IMR-90 (cell line): Measurements from ENCODE around the gene TNNC1. TPM values are rescaled to one million over a fixed set of nuclear protein-coding genes. Genes with fewer than 3 reads are reported as not detected.

Experiments
- ATAC-seq: fragments of 200-7000 bp; cut with Tn5 transposase; 2 replicates; pipeline ENCODE4 v1.9.1; 2020; ENCODE audit warnings: low read depth, mild to moderate bottlenecking, moderate library complexity
- BruUV-seq: library from RNA; stranded (reverse); fragments of 400-500 nt; replicated peaks from 2 replicates; lab custom pipeline; 2021; lab: Mats Ljungman, UMichigan
- CTCF ChIA-PET: fragments of 300-600 bp; formaldehyde crosslinking; extraction: SDS; loops from one replicate; lab custom pipeline; 2021; ENCODE audit warnings: antibody characterized with exemption; lab: Yijun Ruan, JAX
- POLR2A ChIA-PET: fragments of 300-600 bp; sonication (Branson Sonifier 250); formaldehyde crosslinking; loops from one replicate; lab custom pipeline; 2022; ENCODE audit warnings: antibody characterized with exemption; ENCODE audit not compliant: unreplicated experiment; lab: Charles Lee
- DNase-seq: peaks from one replicate; pipeline ENCODE4 v3.0.0; 2013
- H2AFZ ChIP-seq: replicated peaks from 2 replicates; pipeline ENCODE3; 2013; ENCODE audit warnings: low read length, mild to moderate bottlenecking; ENCODE audit not compliant: poor library complexity
- H2AK5ac ChIP-seq: 2 replicates; pipeline ENCODE4 v1.6.1; 2013; ENCODE audit warnings: low read depth, low read length, inconsistent platforms
- H2AK9ac ChIP-seq: replicated peaks from 2 replicates; pipeline ENCODE3; 2013; ENCODE audit warnings: mild to moderate bottlenecking, low read depth, low read length, moderate library complexity; ENCODE audit not compliant: poor library complexity
- H2BK120ac ChIP-seq: 2 replicates; pipeline ENCODE4 v1.6.1; 2013; ENCODE audit warnings: low read depth, low read length, inconsistent platforms
- H2BK15ac ChIP-seq: 3 replicates; pipeline ENCODE4 v1.6.1; 2013; ENCODE audit warnings: low read depth, low read length, inconsistent platforms
- H2BK20ac ChIP-seq: 2 replicates; pipeline ENCODE4 v1.6.1; 2013; ENCODE audit warnings: low read depth, mild to moderate bottlenecking, inconsistent platforms, low read length, moderate library complexity
- H2BK5ac ChIP-seq: 2 replicates; pipeline ENCODE4 v1.6.1; 2013; ENCODE audit warnings: mild to moderate bottlenecking, low read depth, low read length, inconsistent platforms; ENCODE audit not compliant: poor library complexity, severe bottlenecking
- H3K14ac ChIP-seq: replicated peaks from 2 replicates; pipeline ENCODE4 v1.6.1; 2013; ENCODE audit warnings: low read depth, low read length, inconsistent platforms
- H3K18ac ChIP-seq: 2 replicates; pipeline ENCODE4 v1.6.1; 2013; ENCODE audit warnings: low read depth, low read length, control low read depth
- H3K23ac ChIP-seq: 2 replicates; pipeline ENCODE4 v1.6.1; 2013; ENCODE audit warnings: low read depth, low read length, inconsistent platforms
- H3K27ac ChIP-seq: 2 replicates; pipeline ENCODE4 v1.5.1; 2013; ENCODE audit warnings: mild to moderate bottlenecking, control low read depth, low read length; ENCODE audit not compliant: insufficient read depth
- H3K27me3 ChIP-seq: 2 replicates; pipeline ENCODE4 v1.6.1; 2013; ENCODE audit warnings: low read length; ENCODE audit not compliant: control insufficient read depth, insufficient read depth
- H3K36me3 ChIP-seq: 2 replicates; pipeline ENCODE4 v1.6.1; 2013; ENCODE audit warnings: low read length, mixed read lengths; ENCODE audit not compliant: control insufficient read depth, insufficient read depth
- H3K4ac ChIP-seq: 2 replicates; pipeline ENCODE4 v1.6.1; 2013; ENCODE audit warnings: low read depth, low read length, inconsistent platforms
- H3K4me1 ChIP-seq: 2 replicates; pipeline ENCODE4 v1.6.1; 2013; ENCODE audit warnings: low read length, mixed read lengths; ENCODE audit not compliant: control insufficient read depth, insufficient read depth
- H3K4me2 ChIP-seq: 2 replicates; pipeline ENCODE4 v1.6.1; 2013; ENCODE audit warnings: low read depth, mild to moderate bottlenecking, control low read depth, low read length, moderate library complexity
- H3K4me3 ChIP-seq: 2 replicates; pipeline ENCODE4 v1.5.1; 2013; ENCODE audit warnings: low read depth, mild to moderate bottlenecking, control low read depth, low read length, moderate library complexity; ENCODE audit not compliant: insufficient read depth
- H3K56ac ChIP-seq: 2 replicates; pipeline ENCODE4 v1.6.1; 2013; ENCODE audit warnings: low read length, inconsistent platforms; ENCODE audit not compliant: insufficient read depth; ENCODE audit errors: extremely low read depth
- H3K79me1 ChIP-seq, 2 experiments: 2 replicates each; pipeline ENCODE4 v1.6.1; 2013; ENCODE audit warnings: low read length in 2 of 2, inconsistent platforms in 1 of 2, low read depth in 1 of 2
- H3K9ac ChIP-seq: 2 replicates; pipeline ENCODE4 v1.6.1; 2013; ENCODE audit warnings: low read depth, low read length, control low read depth
- H3K9me1 ChIP-seq: 2 replicates; pipeline ENCODE4 v1.6.1; 2013; ENCODE audit warnings: low read length, inconsistent platforms; ENCODE audit not compliant: insufficient read depth
- H3K9me3 ChIP-seq: 2 replicates; pipeline ENCODE4 v1.6.1; 2013; ENCODE audit warnings: low read length; ENCODE audit not compliant: control insufficient read depth, insufficient read depth
- H4K20me1 ChIP-seq: 2 replicates; pipeline ENCODE4 v1.6.1; 2013; ENCODE audit warnings: low read length, inconsistent platforms; ENCODE audit not compliant: insufficient read depth
- H4K5ac ChIP-seq: 2 replicates; pipeline ENCODE4 v1.6.1; 2013; ENCODE audit warnings: mild to moderate bottlenecking, low read depth, low read length, control low read depth
- H4K8ac ChIP-seq, 2 experiments: 2 replicates each; pipeline ENCODE4 v1.6.1; 2013; ENCODE audit warnings: low read depth in 2 of 2, low read length in 2 of 2, control low read depth in 1 of 2, inconsistent platforms in 1 of 2
- H4K91ac ChIP-seq: 2 replicates; pipeline ENCODE4 v1.6.1; 2013; ENCODE audit warnings: low read depth, low read length, inconsistent platforms; ENCODE audit not compliant: insufficient read depth
- MAZ ChIP-seq: IDR thresholded peaks from 2 replicates; pipeline ENCODE4 v1.6.1; 2012; ENCODE audit warnings: low read depth, mild to moderate bottlenecking, low read length, improper control_type of control experiment, moderate library complexity, borderline replicate concordance
- RCOR1 ChIP-seq: IDR thresholded peaks from 2 replicates; pipeline ENCODE4 v1.6.1; 2012; ENCODE audit warnings: mild to moderate bottlenecking, low read length, improper control_type of control experiment; ENCODE audit not compliant: insufficient replicate concordance
- WGBS, 2 experiments: methylation state at CpG; one replicate each; pipeline versions ENCODE4 v1.1.5 to v1.1.7; 2013; ENCODE audit warnings: missing lambda C conversion rate in 2 of 2; ENCODE audit not compliant: insufficient read length in 1 of 2; ENCODE audit errors: extremely low coverage in 2 of 2; 5-methylcytosine and 5-hydroxymethylcytosine counted together
- dilution Hi-C: fragments of 300-500 bp; cut with HindIII; formaldehyde crosslinking; loops from one replicate; pipeline ENCODE4 v1.14.3; 2018; ENCODE audit warnings: low sequenced_read_pairs; ENCODE audit not compliant: unreplicated experiment
- in situ Hi-C: fragments of 300-500 bp; cut with MboI; formaldehyde crosslinking; loops from 3 replicates; pipeline ENCODE4 v1.14.3; 2019; ENCODE audit warnings: low sequenced_read_pairs, inconsistent platforms, mixed read lengths
- intact Hi-C: fragments of 100-400 bp; cut with micrococcal nuclease; formaldehyde crosslinking; loops from 2 replicates; pipeline ENCODE4 v1.10.0; 2022
- polyA plus RNA-seq, 3 experiments: library from polyadenylated mRNA; depleted of rRNA; stranded (reverse); fragments of >200 nt; gene quantifications; 2 replicates each; pipeline ENCODE4 v1.2.3, GENCODE V29; 2012; ENCODE audit warnings: low replicate concordance in 1 of 3
- total RNA-seq: library from RNA; depleted of rRNA; stranded (reverse); fragments of >200 nt; gene quantifications from 2 replicates; pipeline ENCODE4 v1.2.3, GENCODE V29; 2012

Gene TNNC1
- total and polyA plus RNA-seq, 2 of the 4 experiments (the other 2 are of a cell fraction) = 1.3 to 4.6 TPM

DNA sequence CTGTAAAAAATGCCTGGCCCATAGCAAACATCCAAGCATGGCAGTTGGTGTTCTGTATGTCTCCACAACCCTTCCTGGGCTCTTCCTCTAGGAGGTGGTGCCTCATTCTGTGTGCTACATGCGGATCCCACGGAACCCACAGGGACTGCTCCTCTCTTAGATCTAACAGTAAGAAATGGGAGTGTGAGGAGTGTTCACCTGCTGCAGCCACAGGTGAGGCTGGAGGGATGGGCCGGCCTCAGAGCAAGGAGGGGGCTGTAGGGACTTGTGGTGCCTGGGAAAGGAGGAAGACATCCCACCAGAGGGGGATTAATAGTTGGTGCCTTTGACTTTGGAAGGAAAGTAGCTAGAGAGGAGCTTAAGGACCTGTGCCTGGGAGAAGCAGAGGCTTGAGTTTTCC, 31.2 kb downstream of the TNNC1 start:
- no peak overlapping the region for H2BK120ac ChIP-seq
- H2BK20ac ChIP-seq = no peak overlapping the region
- H4K20me1 ChIP-seq = no peaks in the 10 kb centered on the region
- no peaks in the 10 kb centered on the region for H3K79me1 ChIP-seq
- ChIA-PET POLR2A (no interaction called here), CTCF (interaction anchor here (1.0 to 3.7 kb wide), 2 partner anchors 10 to 24 kb away, joined by 3 to 11 read pairs; no protein-coding TSS in a partner anchor)
- in situ Hi-C loops (no loop called here), intact Hi-C loops (no loop called here), dilution Hi-C loops (no loop called here)
- no peaks in the 10 kb centered on the region for H3K4me1 ChIP-seq
- no peak overlapping the region for H3K14ac ChIP-seq
- H2BK5ac ChIP-seq = no peak overlapping the region
- H2AK5ac ChIP-seq = no peak overlapping the region
- H3K27ac ChIP-seq = no peak overlapping the region
- H3K4me3 ChIP-seq = no peak overlapping the region
- no peaks in the 10 kb centered on the region for H3K9me3 ChIP-seq
- no peak for ATAC-seq
- no peak overlapping the region for H3K4ac ChIP-seq
- TF ChIP-seq MAZ (no peak), RCOR1 (no peak)
- no peaks in the 10 kb centered on the region for H3K9me1 ChIP-seq
- H2AK9ac ChIP-seq = no peak overlapping the region
- 0 out of 2 replicates have a peak, but pooled peaks cover 2% of the 10 kb centered on the region for H3K27me3 ChIP-seq
- H4K8ac ChIP-seq = no peak overlapping the region
- no peak overlapping the region for H4K91ac ChIP-seq
- H3K23ac ChIP-seq = no peak overlapping the region
- no peak overlapping the region for H3K4me2 ChIP-seq
- DNase-seq = no peak
- H3K18ac ChIP-seq = no peak overlapping the region
- WGBS, 2 experiments = no CpG with 5 or more reads among the region's 3 CpGs
- no peak overlapping the region for H3K9ac ChIP-seq
- H2BK15ac ChIP-seq = no peak overlapping the region
- no TSS peak for BruUV-seq
- H3K36me3 ChIP-seq = no peaks in the 10 kb centered on the region
- H2AFZ ChIP-seq = no peak overlapping the region
- H3K56ac ChIP-seq = no peak overlapping the region
- no peak overlapping the region for H4K5ac ChIP-seq
